Putamen (tissue), 1 donor: ENCODE results near the gene WNT3.
"Not testable (repeated sequence)": the region's sequence is repeated elsewhere in the genome, so short reads cannot be mapped to it uniquely, and the experiment has no call there.

ENCODE experiments used
- DNase-seq: peaks from one replicate; pipeline ENCODE4 v3.0.0-alpha.2; 2016; ENCODE audit warnings: low spot score

WNT3 gene

GRCh38 chr17:46783031-46783593 lies 35.4 kb downstream of the WNT3 start:
- no peak for DNase-seq

DNA sequence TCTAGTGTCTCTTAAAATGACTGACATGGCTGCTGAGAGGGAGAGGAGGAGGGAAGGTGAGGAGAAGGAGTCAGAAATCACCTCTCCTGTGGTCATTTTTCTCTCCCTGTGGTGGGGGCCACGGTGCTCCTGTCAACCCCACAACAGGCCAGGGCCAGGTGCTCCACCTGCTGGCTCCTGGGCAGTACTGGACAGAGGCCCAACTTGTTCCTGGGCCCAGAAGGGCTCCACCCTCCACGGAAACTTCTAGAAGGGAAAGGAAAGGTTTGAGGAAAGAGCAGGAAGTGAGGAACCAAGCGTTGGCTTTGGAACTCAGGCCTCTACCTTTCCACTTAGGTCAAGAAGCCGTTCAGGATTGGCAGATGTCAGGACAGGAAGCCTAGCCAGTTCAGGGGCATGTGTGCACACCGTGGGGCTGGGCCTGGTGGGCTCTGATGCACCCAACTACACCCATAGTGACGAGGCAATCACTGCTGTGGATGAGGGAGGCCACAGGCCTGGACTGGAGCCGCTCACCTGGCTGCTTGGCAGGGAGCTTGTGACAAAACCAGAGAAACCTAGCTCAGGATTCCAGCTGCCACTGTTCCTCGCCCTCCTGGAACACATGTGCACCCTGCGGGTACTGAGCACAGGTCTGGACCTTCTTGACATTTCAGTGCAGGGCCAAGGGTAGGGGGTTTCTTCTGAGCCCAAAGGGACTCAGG lies 36.1 kb downstream of the WNT3 start:
- DNase-seq, result no peak

- no peak for DNase-seq
These were observed 38.5 kb downstream of the WNT3 start for GRCh38 chr17:46780003-46780373.

- DNase-seq, result peak; percentile 12
These were observed 40.3 kb downstream of the WNT3 start for GRCh38 chr17:46777943-46778915.

DNA sequence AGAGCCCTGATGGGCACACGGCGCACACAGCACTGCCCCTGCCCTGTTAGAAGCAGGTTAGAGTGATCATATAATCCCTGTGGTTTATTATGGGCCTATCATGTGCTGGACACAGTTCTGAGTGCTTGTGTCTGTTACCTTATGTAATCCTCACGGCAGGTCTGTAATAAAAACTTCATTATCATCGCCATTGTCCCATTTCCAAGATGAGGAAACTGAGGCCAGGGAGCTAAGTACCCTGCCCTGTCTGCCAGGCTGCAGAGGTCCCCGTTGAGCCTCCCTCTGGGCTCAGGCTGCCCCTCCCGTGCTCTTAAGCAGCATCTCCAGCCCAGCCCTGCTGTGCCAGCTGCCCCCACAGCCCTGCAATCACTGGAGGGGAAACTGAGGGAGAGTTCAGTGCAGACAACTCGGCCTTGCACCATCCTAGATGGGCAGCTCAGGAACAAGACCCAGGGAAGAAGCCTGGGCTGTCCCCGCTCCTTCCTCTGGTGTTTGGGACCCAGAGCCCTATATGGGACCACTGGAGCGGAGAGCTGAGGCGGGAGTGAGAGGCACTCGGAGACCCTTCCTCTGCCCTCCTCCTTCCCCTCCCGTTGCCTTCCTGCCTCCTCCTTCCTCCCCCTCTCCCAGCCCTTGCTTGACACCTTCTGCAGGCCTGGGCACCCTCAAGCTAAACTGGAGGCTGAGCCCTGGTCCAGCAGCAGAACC lies 42.0 kb downstream of the WNT3 start:
- DNase-seq, result no peak

DNA sequence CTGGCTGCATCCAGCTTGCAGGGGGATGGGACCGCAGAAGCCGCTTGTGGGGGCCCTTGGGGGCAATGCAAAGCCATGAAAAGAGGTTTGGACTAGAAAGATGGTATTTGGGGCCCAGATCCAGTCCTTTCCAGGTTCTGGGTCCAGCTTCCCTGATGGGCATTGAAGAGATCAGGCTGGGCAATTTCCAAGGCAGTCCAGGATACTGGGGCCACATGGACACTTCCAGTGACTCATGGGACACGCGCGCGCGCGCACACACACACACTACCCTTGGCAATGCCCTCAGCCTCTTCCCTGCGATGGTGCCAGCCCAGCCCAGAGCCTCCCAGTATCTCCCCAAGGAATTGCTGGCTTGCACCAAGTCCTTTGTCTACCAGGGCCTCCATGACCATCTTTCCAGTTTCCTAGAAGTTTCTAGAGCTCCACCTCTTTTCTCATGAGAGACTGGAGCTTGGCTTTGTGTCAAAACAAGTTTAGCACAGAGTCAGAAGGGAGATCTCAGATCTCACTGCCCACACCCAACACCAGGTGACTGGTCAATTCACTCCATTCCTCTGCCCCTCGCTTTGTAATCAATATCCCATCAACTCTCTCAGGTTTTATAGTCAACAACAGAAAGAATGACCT lies 44.3 kb downstream of the WNT3 start:
- no peak for DNase-seq

- DNase-seq, result no peak
These were observed 44.8 kb downstream of the WNT3 start for GRCh38 chr17:46773676-46774075.

- DNase-seq, result no peak
These were observed 45.3 kb downstream of the WNT3 start for GRCh38 chr17:46773221-46773605.

DNA sequence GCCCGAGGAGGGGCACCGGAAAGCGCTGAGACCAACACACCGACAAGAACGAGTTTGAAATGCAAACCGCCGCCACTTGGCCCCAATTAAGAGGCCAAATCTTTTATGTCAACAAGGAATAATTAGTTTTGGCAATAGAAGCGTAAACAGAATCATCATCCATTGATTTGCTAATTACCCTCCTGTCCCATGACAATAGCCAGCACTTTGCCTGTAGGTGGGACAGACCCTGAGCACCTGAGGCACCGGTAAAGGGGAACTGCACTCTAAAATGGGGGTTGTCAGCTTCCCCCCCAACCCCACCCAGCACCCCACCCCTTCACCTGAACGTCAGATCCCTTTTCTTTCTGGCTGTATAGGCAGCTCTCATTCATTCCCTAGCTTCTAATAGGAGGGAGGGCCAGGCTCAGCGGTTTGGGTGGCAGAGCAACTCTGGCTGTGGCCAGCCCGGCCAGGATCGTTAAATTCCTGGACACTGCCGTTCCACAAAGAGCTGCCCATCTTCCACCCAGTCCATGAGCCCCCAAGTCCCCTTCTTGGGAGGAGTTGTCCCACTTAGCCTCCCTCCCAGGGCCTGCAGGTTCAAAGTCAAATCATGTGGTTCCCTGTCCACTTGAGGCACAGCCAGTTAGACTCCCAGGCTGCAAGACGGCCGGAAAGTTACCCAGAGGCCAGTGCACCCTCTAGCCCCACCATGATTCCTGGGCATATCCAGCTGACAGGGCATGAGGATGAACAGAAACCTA lies 45.8 kb downstream of the WNT3 start:
- DNase-seq, result no peak

DNA sequence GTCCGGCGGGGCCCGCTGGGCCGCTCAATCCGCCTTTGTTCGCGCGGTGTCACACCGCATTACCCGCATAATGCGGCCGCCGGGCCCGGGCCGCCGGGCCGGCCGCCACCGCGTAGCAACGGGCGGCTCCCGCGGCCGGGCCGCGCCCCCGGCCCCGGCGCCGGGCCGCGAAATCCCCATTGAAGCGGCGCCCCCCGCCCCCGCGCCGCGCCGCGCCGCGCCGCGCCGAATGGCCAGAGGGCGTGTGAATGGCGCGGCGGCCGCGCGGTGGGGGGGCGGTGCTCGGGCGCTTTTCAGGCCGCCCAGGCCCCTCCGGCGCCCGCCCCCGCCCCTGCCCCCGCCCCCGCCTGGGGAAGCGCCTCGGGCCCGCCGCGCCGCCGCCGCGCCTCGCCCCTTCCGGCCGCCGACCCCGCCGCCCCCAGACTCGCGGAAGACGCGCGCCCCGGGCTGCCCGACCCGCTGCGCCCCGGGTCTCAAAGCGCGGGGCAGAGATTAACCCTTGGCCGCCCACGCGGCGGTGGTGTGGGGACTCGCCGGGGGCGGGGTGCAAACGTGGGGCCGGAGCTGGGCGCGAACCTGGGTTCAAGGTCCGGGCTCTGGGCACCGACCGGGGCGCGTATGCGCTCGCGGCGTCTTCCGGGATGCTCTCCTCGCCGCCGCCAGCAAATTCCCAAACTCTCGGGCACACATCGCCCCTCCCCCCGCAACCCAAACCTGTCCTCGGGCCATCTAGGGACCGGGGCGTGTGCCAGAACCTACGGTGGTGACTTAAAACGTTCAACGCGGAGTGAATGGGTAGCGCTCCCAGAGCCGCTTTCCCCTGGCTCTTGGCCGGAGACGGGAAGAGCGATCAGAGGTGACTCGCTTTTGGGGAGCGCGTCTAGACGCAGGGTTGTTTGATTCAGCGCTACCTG lies 46.7 kb downstream of the WNT3 start:
- no peak for DNase-seq

- peak; percentile 18 for DNase-seq
These were observed 47.5 kb downstream of the WNT3 start for GRCh38 chr17:46770818-46771560.

DNA sequence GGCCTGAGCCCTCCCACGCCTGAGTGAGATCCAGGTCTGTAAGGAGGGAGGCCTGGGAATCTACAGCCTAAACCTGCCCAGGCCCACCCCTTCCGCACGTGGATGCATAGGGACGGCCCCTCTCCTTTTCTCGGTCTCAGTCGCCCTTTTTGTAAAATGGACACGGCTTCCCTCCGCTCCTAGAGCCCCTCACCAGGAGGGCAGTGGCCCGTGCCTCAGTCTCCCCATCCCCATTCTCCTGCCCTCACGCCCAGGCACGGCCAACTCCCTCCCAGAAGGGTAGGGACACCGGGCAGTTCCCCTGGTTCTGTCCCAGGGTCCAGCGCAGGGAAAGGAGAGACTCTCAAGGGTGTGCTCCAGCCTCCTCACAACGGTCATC lies 48.1 kb downstream of the WNT3 start:
- DNase-seq, result no peak

GRCh38 chr17:46769531-46770438 lies 48.7 kb downstream of the WNT3 start:
- DNase-seq, result no peak

DNA sequence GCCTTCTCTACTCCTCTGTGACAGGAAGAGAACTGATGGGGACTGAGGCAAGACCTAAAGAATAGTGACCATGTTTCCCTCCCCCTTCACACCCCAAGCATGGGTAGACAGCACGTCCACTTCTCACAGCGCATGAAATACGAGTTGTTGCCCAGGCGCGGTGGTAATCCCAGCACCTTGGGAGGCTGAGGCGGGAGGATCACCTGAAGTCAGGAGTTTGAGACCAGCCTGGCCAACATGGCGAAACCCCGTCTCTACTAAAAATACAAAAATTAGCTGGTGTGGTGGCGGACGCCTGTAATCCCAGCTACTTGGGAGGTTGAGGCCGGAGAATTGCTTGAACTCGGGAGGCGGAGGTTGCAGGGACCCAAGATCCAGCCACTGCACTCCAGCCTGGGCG lies 49.6 kb downstream of the WNT3 start:
- DNase-seq, result not testable (repeated sequence)

DNA sequence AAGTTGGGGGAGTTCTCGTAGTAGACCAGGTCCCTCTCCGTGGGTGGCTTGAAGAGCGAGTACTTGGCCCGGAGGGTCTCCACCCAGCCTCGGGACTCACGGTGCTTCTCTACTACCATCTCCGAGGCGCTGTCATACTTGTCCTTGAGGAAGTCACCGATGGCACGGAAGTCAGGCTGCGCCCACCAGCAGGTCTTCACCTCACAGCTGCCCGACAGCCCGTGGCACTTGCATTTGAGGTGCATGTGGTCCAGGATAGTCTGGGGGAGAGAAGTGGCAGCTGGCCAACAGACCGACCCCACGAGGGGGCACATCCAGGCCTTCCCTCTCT lies 50.0 kb downstream of the WNT3 start:
- DNase-seq, result no peak

DNA sequence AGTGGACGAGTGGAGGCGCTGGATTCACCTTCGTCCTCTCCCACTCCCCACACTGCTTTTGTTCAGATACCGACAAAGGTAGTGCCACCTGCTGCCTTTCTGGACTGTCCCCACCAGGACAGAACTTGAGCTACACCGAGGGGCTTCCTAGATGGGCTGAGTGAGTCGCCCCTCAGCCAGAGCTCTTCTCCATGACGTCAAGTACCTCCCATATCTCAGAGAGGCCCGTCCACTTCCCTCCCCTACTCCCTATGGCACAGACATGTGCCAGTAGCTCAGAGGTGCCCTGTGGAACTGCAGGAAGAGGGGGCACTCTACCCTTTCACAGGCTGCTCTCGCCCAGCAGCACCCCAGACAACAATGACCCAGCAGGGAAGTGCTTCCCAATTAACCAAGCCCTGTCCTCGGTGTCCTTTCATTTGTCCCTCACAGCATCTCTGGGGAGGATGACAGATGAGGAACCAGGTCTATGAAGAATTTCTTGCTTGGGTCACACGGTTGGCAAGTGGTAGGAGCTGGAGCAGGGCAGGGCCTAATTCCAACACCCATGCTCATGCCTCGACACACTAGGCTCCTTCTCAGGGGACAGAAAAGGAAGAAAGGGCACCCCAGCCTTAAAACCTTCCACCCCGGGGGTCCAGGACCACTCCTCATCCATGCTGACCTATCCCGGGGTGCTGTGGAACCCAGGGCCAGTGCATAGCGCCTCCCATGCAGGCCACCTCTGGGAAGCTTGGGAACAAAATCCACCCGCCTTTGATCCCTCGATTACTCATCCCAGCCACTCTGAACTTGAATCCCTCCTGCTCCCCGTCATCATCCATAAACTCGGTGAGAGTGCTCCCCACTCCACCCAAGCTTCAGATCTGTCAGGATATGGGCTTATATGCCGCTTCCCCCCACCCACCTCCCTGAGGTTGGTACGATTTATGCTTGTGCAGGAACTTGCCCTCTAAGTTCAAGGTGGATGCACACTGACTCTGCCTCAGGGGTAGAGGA lies 51.7 kb downstream of the WNT3 start:
- no peak for DNase-seq

DNA sequence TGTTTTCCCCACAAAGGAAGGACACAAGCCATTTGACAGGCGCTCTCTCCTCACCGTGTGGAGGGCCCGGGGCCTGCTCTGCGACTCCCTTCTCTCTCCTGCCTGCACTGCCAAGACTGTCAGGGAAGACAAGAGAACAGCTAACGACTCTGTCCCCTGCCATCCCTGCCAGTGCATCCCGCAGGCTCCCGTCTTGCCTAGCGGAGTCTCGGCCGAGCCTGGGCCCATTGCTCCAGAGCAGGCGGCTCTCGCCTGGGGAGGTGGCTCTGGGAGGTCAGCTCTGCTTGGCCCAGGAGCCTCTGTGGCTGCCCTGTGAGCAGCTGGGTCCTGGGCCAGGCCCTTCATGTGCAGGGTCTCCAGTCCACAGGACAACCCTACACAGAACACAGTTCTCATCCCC lies 53.0 kb downstream of the WNT3 start:
- no peak for DNase-seq
